Renal cortical epithelial cell (primary cell): ENCODE data around the gene RMND1. TPM values are rescaled to one million over a fixed set of nuclear protein-coding genes. Genes with fewer than 3 reads are reported as not detected.

ENCODE experiments used
- DNase-seq: peaks from one replicate; pipeline ENCODE4 v3.0.0-alpha.2; 2011; ENCODE audit warnings: low read depth
- total RNA-seq: library from RNA; depleted of rRNA; stranded (reverse); fragments of >200 nt; gene quantifications from 2 replicates; pipeline ENCODE4 v1.2.3, GENCODE V29; 2014

RMND1 gene, protein sequence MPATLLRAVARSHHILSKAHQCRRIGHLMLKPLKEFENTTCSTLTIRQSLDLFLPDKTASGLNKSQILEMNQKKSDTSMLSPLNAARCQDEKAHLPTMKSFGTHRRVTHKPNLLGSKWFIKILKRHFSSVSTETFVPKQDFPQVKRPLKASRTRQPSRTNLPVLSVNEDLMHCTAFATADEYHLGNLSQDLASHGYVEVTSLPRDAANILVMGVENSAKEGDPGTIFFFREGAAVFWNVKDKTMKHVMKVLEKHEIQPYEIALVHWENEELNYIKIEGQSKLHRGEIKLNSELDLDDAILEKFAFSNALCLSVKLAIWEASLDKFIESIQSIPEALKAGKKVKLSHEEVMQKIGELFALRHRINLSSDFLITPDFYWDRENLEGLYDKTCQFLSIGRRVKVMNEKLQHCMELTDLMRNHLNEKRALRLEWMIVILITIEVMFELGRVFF
- 30.4 and 35.9 TPM in 2 replicates for total RNA-seq

DNA sequence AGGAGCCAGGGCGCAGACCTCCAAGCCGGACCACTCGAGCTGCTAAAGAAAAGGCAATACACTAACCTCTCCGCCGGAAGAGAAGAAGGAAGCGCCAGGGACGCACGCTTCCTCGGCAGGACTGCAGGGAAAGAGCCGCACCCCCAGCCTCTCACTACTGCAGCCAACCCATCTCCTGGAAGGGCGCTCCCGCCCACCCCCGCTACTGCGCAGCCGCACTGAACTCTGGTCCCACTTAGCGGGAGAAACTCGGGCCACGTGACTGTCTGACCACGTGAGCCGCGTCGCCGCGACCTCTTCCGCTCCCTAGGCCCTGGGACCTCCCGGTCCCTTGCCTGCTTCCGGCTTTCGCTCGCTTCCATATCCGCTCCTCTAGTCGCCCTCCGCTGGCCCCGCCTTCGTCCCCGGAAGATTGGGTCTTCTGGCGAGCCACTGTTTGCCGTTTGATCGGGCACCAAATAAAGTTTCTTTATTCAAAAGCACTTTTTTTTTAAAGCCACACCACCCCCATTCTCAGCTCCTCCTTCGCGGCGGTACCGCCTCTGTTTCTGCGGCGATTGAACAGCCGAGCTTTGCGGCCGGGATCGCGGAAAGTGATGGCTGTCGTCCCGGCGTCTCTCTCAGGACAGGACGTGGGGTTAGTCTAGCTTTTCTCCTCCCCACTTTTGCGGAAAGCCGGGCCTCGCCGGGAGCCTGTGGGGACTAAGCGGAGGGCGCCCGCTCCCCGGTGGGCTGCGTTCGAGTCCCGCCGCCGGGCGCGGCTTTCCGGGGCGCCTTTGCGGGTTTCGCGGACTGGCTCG is at the start of gene RMND1:
RMND1 (minus strand) TSS at position 177 of the 800 bp plus-strand sequence. CDS start 6,315 bp downstream, outside the sequence.
- peak; percentile 98 for DNase-seq

DNA sequence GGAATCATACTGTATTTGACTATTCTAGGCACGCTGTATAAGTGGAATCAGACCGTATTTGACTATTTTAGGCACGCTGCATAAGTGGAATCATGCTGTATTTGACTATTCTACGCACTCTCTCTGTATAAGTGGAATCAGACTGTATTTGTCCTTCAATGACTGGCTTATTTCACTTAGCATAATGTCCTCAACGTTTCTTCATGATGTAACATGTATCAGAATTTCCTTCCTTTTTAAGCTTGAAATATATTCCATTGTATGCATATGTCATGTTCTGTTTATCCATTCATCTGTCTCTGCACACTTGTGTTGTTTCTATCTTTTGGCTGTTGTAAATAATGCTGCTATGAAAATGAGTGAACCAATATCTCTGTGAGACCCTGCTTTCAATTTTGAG is 47.6 kb upstream of the RMND1 start:
- DNase-seq, result no peak

DNA sequence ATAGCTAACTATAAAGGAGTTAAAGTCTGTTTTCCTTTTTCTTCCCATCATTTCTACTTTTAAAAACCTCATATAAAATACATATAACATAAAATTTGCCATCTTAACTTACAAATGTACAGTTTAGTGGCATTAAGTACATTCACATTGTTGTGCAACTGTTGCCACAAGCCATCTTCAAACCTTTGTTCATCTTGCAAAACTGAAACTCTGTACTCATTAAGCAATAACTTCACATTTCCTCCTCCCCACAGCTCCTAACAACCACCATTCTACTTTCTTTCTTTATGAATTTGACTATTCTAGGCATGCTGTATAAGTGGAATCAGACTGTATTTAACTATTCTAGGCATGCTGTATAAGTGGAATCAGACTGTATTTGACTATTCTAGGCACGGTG is 46.4 kb upstream of the RMND1 start:
- peak; percentile 29 for DNase-seq

DNA sequence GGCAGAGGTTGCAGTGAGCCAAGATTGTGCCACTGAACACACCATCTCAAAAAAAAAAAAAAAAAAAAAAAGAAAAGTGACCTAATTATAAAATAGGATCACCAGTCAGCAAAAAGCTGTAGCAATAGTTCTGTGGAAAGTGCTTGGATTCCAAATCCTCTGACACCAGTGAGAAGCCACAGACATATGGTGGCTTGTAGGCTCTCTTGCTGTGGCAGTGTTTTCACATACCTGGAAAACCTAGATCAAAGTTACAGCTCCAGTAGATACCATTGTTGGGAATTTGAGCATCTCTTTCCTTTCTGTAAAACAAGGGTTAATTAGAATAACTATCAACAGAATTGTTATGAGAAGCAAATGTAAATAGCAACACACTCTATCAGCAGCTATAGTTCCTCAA is 46.0 kb upstream of the RMND1 start:
- DNase-seq, result no peak

DNA sequence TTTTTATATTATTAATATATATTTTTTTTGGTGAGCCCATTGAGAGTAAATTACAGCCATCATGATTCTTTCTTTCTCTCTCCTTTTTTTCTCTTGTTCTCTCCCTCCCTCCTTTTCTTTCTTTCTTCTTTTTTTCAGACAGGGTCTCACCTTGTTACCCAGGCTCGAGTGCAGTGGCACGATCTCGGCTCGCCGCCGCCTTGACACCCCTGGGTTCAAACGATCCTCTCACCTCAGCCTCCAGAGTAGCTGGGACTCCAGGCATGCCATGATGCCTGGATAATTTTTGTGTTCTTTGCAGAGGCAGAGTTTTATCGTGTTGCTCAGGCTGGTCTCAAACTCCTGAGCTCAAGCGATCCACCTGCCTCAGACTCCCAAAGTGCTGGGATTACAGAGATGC is 43.5 kb upstream of the RMND1 start:
- no peak for DNase-seq

DNA sequence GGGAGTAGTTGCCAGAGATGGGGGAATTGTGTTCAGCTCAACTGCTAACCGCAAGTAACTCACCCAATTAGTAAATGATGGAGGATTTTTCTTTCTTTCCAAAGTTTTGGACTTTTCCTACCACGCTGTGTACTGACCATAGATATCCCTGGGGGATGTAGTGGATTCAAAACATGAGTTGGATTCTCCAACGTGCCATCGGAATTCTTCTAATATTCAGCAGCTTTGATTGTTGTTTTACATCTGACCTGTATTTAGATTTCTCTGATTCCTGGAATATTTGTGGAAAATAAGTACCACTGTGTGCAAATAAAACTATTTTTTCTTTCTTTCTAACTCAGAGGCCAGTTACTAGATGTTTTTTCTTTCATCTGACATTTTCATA is 43.0 kb upstream of the RMND1 start:
- DNase-seq, result no peak

DNA sequence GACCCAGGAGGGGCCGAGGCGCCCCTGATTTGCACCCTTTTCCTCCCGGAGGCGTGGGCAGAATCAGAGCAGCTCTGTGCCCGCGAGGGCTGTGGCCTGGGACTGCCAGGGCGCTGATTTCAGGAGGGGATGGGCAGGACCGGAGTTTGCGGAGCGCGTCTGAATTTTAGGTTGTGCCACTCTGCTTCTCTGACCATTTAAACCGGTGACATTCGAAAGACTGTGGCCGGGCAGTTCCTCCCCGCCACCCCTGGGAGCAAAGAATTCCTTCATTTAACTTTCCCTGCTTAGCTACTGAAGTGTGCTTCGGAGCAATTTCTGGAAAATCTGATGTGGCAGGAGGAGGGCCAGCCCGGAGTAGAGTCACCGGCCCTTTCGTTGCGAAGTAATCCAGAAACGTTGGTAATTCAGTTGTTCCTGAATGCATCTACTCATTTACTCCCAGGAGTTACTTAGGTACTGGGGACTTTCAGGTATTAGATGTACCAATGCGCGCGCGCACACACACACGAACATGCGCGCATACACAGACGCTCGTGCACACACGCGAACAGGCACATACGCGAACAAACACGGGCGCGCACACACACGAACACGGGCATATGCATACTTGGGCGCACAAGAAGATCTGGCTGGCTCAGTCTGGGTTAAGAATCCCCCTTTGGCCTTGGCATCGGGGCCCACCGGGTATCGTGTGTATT is 42.5 kb upstream of the RMND1 start:
- DNase-seq, result peak; percentile 12

DNA sequence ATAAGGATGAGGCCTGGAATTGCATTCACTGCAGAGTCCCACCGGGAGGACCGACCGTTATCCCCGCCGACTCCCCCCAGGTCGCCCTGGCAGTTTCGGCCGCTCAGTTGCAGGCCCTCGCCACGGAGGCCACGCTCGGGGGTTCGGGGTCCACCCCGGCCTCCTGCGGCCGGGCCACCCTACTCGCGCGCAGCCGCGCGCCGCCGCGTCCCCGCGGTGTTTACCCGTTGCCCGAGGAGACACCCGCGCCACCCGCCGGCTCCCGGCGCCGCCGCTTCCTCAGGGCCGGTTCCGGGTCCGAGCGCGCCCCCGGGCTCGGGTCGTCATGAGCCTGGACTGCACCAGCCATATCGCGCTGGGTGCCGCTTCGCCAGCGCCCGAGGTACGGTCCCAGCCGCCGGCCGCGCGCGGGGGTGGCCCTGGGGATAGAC is 41.9 kb upstream of the RMND1 start, which contains the start of gene CCDC170:
CCDC170 (plus strand) TSS at position 214 of the 431 bp plus-strand sequence; CDS start at position 326, 112 bp downstream.
- no peak for DNase-seq

DNA sequence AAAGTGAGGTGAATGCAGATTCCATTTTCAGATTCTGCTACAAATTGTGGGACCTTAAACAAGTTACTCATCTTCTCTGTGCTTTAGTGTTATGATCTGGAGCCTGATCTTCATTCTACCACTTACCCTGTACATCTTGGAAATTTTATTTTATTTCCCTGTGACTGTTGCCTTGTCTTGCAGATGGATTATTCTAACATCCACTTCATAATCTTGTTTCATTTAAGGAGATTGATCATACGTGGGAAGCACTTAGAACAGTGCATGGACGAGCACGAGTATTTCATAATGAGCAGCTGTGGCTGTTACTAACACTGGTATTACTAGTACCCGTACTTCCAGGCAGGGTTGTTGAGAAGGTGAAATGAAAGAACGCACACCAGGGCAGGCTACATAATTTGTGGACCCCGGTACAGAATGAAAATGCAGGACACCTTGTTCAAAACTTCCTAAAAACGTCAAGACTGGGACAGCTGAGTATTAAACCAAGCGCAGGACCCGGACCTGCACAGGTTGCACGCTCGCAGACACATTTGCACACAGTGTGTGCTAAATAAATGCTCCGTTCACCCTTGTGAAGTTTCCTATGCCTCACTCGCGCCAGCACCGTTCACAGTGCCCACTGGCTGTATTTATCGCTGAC is 41.4 kb upstream of the RMND1 start:
- DNase-seq, result no peak

DNA sequence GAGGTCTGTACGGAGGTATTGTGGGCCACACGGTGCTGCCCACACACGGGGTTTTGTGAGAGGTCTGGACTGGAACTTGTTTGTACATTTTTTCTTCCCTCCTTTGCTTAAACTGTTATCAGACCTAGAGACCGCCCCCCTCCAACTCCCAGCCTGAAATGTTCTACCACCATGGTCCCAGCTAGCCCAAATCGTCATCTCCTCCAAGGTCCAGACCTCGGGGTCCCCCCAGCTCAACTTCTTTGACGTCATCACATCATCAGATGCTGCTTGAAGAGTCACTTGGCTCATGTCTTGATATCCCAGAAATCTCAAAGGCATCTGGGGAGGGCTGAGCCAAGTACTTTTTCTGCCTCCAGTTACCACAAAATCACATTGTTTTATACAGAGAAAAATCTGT is 39.1 kb upstream of the RMND1 start:
- no peak for DNase-seq

DNA sequence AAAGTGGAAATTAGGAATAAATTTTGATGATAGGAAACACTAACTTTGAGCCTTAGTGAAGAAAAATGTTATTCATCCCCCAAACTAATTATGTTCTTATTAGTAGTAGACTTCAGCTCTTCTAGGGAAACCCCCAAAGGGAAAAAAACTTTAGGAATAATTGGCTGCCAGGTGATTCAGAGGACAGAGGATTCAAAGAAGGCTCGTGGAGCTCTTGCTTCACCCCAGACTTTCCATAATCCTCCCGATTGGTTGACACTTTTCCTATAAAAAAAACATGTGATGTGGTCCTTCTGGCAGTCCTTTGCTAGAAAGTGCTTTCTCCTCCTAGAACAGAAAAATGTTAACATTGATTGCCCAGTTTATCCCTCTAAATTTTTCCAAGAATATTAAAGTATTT is 36.3 kb upstream of the RMND1 start:
- peak; percentile 26 for DNase-seq

DNA sequence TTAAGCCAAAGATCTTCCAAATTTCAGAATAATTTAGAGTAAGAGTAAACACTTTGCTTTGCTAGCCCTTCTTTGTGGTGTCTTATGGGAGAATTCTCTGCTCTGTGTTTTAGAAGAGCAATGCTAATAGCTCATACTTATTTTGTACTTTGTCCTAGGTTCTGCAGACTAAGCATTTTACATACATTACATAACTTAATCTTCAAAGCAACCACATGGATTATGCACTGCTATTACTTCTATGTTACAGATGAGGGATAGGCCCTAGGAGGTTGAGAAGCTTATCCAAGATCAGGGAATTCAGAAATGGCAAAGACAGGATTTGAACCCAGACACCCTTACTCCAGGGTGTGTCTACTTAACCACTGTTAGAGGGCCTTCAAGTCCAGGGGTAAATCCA is 32.1 kb upstream of the RMND1 start:
- DNase-seq, result no peak

DNA sequence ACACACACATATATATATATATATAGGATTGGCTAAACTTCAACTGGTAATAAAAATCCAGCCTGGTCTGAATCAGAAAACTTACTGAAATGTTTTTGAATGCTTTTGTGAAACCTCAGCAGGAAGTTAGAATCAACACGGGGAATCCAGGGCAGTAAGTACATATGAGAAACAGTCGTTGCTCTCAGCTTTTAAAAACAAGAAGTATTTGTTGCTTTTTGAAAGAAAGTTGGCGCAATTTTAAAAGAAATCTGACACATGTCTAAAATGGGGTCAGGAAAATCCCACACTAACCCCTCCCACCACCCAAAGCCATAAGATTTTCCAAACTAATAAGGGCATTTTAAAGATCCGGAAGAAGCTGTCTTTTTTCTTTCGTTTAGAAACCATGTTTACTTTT is 30.4 kb upstream of the RMND1 start:
- no peak for DNase-seq

DNA sequence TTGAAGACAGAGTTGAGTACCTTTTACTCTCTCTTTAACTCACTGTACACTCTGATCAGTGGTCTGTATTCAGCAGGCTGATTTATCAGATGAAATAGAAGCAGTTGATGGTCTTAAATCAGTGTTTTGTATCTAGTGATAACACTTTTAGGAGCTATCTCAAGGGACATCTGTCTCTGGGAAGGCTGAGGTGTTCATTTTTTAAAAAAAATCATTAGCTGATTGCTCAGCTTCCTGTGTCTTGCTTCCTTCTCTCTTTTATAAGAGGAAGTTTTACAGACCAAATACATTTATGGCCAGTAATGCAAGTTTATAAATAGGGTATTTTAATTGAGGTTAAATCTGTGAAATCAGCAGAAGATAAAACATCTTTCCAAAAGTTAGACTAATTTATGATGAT is 29.9 kb upstream of the RMND1 start:
- no peak for DNase-seq

DNA sequence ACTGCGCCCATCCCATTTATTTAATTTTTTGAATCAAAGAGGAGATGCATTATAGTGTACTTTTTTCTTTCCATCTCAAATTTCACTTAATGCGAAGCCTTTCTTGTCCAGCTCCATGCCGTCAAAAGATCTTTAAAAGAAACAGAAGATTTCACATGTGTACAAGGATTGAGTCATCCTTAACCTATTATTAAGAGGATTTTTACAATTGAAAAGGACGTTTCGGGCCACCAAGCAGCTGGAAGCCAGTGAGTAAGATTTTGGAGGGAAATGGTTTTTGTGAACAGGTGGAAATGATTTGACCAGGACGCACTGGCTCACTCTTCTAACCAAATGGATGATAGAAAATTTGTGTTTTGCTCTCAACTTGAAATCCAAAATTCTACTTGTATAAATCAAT is 26.7 kb upstream of the RMND1 start:
- DNase-seq, result no peak

DNA sequence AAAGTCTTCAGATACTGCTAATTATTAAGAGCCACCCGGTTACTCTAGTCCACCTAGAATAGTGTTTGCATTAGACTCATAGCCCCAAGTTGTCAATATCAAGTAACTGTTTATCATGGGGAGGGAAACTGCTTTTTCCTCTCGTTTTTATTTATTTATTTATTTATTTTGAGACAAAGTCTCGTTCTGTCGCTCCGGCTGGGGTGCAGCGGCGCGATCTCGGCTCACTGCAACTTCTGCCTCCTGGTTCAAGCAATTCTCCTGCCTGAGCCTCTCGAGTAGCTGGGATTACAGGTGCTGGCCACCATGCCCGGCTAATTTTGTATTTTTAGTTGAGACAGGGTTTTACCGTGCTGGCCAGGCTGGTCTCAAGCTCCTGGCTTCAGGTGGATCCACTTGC is 25.8 kb upstream of the RMND1 start:
- no peak for DNase-seq

DNA sequence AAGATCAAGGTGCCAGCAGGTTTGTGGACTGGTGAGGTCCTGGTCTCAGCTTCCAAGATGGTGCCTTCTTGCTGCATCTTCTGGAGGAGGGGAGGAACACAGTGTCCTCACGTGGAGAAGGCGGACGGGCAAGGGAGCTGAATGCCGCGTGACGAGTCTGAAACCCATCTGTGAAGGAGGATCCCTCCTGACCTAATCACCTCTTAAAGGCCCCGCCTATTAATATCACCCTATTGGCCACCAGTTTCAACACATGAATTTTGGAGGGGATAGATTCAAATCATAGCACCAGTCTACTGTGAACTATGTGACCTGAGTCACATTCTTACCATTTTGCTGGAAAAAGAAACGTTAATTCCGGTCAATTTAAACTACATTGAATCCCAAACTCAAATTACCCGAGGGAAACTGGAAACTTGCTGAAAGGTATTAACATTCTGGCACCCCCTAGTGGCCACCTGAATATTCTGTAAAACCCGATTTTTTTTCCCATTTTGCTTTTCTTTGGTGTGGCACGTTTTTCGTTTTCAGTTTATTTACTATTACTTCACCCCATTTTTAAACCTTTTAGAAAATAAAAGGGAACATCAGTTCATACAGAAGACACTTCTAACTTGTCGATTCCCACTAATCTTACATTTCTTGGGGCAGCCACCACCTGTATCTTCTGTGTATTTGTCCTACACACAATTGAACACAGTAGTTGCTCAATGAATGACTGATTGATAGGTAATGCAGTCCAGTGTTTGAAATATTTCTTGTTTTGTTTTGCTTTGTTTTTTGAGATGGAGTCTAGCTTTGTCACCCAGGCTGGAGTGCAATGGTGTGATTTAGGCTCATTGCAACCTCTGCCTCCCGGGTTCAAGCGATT is 24.0 kb upstream of the RMND1 start:
- DNase-seq, result peak; percentile 54

DNA sequence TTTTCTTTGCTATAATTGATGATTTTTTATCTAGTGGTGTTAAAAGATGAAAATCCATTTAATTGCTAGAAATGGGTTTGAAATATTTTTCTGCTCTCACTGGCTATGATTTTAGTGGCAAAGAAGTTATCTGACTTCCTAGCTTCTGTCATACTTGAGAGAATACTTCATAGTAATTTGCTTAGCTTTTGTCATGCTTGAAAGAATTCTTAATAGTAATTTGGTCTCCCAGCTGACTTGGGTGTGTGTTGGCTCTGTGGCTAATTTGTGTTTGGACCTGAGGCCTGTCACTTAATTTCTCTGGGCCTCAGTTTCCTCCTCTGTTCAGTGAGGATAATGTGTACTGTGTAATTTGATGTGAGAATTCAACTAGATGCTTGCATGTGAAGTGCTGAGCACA is 12.8 kb upstream of the RMND1 start:
- no peak for DNase-seq

DNA sequence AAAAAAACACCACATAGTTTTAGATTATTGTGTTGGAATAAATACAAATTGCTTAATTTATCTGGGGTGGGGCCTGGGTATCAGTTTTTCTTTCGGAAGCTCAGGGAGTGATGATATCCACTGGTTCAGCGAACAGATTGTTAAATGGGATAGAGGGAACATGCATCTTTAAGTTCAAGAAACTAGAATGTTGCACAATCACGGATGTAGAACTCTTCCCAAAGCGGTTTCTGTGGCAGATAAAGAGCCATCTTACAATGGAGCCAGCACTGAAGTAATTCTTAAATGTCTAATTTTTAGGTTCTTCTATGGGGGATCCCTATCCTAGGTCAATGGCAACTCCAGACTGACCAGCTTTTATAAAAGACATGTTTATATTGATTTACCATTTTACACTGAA is 9.7 kb upstream of the RMND1 start:
- no peak for DNase-seq

DNA sequence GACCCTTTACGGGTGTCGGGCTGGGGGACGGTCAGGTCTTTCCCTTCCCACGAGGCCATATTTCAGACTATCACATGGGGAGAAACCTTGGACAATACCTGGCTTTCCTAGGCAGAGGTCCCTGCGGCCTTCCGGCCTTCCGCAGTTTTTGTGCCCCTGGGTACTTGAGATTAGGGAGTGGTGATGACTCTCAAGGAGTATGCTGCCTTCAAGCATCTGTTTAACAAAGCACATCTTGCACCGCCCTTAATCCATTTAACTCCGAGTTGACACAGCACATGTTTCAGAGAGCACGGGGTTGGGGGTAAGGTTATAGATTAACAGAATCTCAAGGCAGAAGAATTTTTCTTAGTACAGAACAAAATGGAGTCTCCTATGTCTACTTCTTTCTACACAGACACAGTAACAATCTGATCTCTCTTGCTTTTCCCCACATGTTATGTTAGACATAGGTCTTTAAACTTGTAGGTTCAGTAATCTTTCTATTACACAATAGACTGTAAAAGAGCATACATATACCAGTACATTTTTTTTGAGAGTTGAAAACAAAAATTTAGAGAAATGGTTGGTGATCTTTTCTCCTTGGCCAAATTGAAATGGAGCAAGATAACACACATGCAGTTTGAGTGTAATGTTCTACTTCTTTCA is 3.9 kb upstream of the RMND1 start:
- DNase-seq, result peak; percentile 25
